Measurements from ENCODE around the gene FA2H. TPM values are rescaled to one million over a fixed set of nuclear protein-coding genes. Genes with fewer than 3 reads are reported as not detected.
A peak's percentile ranks its signal among the peaks of the same experiment; 100 is the strongest.

Gene FA2H
- polyA plus RNA-seq, 2 of the 4 experiments (the other 2 are of a cell fraction), result 5.6 to 7.1 TPM

DNA sequence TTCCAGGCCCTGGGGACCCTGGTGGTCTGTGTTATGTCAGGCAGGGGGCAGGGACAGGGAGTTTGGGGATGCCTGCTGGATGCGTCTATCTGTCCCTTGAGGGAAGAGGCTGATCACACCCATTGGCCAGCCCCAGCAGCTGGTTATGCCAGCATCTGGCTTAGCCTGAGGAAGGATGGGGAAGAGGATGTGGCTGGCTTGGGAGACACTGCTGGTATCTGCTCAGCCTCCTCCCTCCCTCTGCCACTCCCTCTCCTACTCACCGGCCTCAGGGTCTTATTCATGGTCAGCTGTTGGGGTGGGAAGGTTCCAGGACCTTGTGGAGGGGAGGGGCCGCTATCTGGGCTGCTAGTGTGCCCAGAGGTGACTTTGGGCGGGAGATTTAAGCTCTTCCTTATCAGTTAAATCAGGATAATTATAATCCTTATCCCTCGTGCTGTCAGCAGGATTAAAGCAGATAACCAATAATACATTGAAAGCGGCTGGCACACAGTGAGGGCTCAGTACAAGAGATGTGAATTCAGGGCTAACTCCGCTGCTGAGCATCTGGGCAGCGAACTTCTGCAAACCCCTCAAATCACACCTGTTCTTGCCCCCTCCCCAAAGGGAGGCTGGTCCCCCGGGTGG, 38.0 kb downstream of the FA2H start:
- DNase-seq (ENCODE audit: low read depth in 1 of 2, low spot score in 1 of 2) (no peak), FAIRE-seq (no peak), ATAC-seq (no peak)
- Histone ChIP-seq H3K4me2 (peak overlapping the region; percentile 64; the same call in 2 of the 3 replicates), H3K9me3 (no peaks in the 10 kb centered on the region), H3K4me1 (peaks cover 70% of the 10 kb centered on the region), H3K27ac (peak overlapping the region; percentile 91; a peak in 5 of 6 replicates), H3K4me3 (no peak overlapping the region)
- POLR2A ChIA-PET, result no interaction called here
- 78% methylated on average over 9 of the region's 9 CpGs for WGBS (ENCODE audit: missing lambda C conversion rate)
- CTCF ChIA-PET, result interaction anchor here (0.6 to 7.1 kb wide), 6 partner anchors 8 to 126 kb away, joined by 3 to 43 read pairs (median 3); partner anchors contain the start of gene FA2H
- TF ChIP-seq ZFP36 (IDR thresholded peaks at IDR 0.05; ENCODE audit: borderline replicate concordance, partially characterized antibody) (no peak), EHF (CRISPR knock-in tag; IDR thresholded peaks at IDR 0.05) (no peak), MAX (IDR thresholded peaks at IDR 0.05) (no peak), NR3C1 (IDR thresholded peaks at IDR 0.05) (no peak), ESRRA (IDR thresholded peaks at IDR 0.05; ENCODE audit: borderline replicate concordance, low read length) (no peak), JUNB (IDR thresholded peaks at IDR 0.05) (no peak), NPAS2 (CRISPR knock-in tag; IDR thresholded peaks at IDR 0.05; ENCODE audit: borderline replicate concordance) (no peak), HOXB5 (CRISPR knock-in tag; IDR thresholded peaks at IDR 0.05) (no peak), FOSB (CRISPR knock-in tag; IDR thresholded peaks at IDR 0.05) (no peak)

GRCh38 chr16:74735554-74735953, 39.1 kb downstream of the FA2H start:
- CTCF ChIA-PET, result interaction anchor here (0.8 to 7.1 kb wide), 4 partner anchors 9 to 127 kb away, joined by 3 to 43 read pairs (median 3); no protein-coding TSS in a partner anchor
- no peak for TF ChIP-seq ZC3H11A (IDR thresholded peaks at IDR 0.05)
- no peak for TF ChIP-seq HOXB5 (CRISPR knock-in tag; IDR thresholded peaks at IDR 0.05)
- TF ChIP-seq MAX (IDR thresholded peaks at IDR 0.05), result no peak
- no peak for TF ChIP-seq RNF2 (IDR thresholded peaks at IDR 0.05; ENCODE audit: borderline replicate concordance, low read depth)
- TF ChIP-seq JUN (IDR thresholded peaks at IDR 0.05), result no peak
- TF ChIP-seq, protein P1, sequence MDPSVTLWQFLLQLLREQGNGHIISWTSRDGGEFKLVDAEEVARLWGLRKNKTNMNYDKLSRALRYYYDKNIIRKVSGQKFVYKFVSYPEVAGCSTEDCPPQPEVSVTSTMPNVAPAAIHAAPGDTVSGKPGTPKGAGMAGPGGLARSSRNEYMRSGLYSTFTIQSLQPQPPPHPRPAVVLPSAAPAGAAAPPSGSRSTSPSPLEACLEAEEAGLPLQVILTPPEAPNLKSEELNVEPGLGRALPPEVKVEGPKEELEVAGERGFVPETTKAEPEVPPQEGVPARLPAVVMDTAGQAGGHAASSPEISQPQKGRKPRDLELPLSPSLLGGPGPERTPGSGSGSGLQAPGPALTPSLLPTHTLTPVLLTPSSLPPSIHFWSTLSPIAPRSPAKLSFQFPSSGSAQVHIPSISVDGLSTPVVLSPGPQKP (IDR thresholded peaks at IDR 0.05; ENCODE audit: low read depth, low read length), result no peak
- TF ChIP-seq CBX2 (IDR thresholded peaks at IDR 0.05; ENCODE audit: borderline replicate concordance, low read depth), result no peak
- no peak for TF ChIP-seq FOSB (CRISPR knock-in tag; IDR thresholded peaks at IDR 0.05)
- no peak for TF ChIP-seq CHD4 (IDR thresholded peaks at IDR 0.05; ENCODE audit: borderline replicate concordance)
- TF ChIP-seq EHF (CRISPR knock-in tag; IDR thresholded peaks at IDR 0.05), result no peak
- TF ChIP-seq TP53 (CRISPR knock-in tag; IDR thresholded peaks at IDR 0.05), result no peak
- no peak for TF ChIP-seq KDM1A (IDR thresholded peaks at IDR 0.05; ENCODE audit: low read depth)
- TF ChIP-seq CEBPB (IDR thresholded peaks at IDR 0.05), result no peak
- TF ChIP-seq GATA3 (IDR thresholded peaks at IDR 0.05; ENCODE audit: borderline replicate concordance), result no peak
- FAIRE-seq (no peak), ATAC-seq (no peak), DNase-seq (ENCODE audit: low read depth in 1 of 2, low spot score in 1 of 2) (no peak)
- peaks cover 64% of the 10 kb centered on the region for H3K4me1 ChIP-seq
- peak overlapping the region; percentile 31 to 91; a peak in 4 of 6 replicates for H3K27ac ChIP-seq
- no peak overlapping the region for H3K4me3 ChIP-seq
- POLR2A ChIA-PET, result no interaction called here
- 94% methylated on average over 3 of the region's 3 CpGs for WGBS (ENCODE audit: missing lambda C conversion rate)
- no peaks in the 10 kb centered on the region for H3K9me3 ChIP-seq
- H3K4me2 ChIP-seq, result no peak overlapping the region

DNA sequence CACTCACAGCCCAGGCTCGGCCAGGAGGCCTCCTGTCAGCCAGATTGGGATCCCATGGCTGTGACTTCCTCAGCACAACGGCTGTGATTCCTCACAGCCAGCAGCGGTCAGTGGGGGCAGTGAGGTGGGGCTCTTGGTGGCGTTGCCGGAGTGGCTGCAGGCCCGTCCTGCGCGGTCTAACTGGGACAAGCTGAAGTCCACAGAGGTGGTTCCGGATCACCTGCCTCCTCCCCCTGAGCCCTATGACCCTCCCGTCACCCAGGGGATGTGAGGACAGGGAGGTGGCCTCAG, 39.5 kb downstream of the FA2H start:
- FAIRE-seq (no peak), ATAC-seq (no peak), DNase-seq (ENCODE audit: low read depth in 1 of 2, low spot score in 1 of 2) (no peak)
- WGBS (ENCODE audit: missing lambda C conversion rate), result 89% methylated on average over 5 of the region's 10 CpGs
- Histone ChIP-seq H3K9me3 (no peaks in the 10 kb centered on the region), H3K27ac (peak overlapping the region; percentile 31 to 91; a peak in 5 of 6 replicates), H3K4me2 (peak overlapping the region; percentile 21; the same call in 1 of the 3 replicates), H3K4me3 (no peak overlapping the region), H3K4me1 (peaks cover 64% of the 10 kb centered on the region)
- POLR2A ChIA-PET, result no interaction called here
- CTCF ChIA-PET, result interaction anchor here (1.6 to 7.1 kb wide), 3 partner anchors 21 to 128 kb away, joined by 3 to 43 read pairs (median 9); no protein-coding TSS in a partner anchor
- TF ChIP-seq ESRRA (IDR thresholded peaks at IDR 0.05; ENCODE audit: borderline replicate concordance, low read length) (no peak), JUNB (IDR thresholded peaks at IDR 0.05) (no peak), KDM1A (IDR thresholded peaks at IDR 0.05; ENCODE audit: low read depth) (no peak)
- TF ChIP-seq, protein P2, sequence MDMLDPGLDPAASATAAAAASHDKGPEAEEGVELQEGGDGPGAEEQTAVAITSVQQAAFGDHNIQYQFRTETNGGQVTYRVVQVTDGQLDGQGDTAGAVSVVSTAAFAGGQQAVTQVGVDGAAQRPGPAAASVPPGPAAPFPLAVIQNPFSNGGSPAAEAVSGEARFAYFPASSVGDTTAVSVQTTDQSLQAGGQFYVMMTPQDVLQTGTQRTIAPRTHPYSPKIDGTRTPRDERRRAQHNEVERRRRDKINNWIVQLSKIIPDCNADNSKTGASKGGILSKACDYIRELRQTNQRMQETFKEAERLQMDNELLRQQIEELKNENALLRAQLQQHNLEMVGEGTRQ (IDR thresholded peaks at IDR 0.05), result no peak
